Neural progenitor cell (in vitro differentiated cells): ENCODE measurements around the gene BIRC7.

ENCODE experiments used
- EZH2 ChIP-seq: fragments of 200-600 bp; sonication (generic); IDR thresholded peaks from 2 replicates; pipeline ENCODE4 v1.6.1; 2017; ENCODE audit warnings: antibody characterized with exemption, mild to moderate bottlenecking, moderate library complexity
- TF ChIP-seq, protein P1 (sequence below): fragments of 200-600 bp; sonication (generic); IDR thresholded peaks from 2 replicates; pipeline ENCODE4 v1.5.1; 2017; ENCODE audit warnings: antibody characterized with exemption, mild to moderate bottlenecking

DNA sequence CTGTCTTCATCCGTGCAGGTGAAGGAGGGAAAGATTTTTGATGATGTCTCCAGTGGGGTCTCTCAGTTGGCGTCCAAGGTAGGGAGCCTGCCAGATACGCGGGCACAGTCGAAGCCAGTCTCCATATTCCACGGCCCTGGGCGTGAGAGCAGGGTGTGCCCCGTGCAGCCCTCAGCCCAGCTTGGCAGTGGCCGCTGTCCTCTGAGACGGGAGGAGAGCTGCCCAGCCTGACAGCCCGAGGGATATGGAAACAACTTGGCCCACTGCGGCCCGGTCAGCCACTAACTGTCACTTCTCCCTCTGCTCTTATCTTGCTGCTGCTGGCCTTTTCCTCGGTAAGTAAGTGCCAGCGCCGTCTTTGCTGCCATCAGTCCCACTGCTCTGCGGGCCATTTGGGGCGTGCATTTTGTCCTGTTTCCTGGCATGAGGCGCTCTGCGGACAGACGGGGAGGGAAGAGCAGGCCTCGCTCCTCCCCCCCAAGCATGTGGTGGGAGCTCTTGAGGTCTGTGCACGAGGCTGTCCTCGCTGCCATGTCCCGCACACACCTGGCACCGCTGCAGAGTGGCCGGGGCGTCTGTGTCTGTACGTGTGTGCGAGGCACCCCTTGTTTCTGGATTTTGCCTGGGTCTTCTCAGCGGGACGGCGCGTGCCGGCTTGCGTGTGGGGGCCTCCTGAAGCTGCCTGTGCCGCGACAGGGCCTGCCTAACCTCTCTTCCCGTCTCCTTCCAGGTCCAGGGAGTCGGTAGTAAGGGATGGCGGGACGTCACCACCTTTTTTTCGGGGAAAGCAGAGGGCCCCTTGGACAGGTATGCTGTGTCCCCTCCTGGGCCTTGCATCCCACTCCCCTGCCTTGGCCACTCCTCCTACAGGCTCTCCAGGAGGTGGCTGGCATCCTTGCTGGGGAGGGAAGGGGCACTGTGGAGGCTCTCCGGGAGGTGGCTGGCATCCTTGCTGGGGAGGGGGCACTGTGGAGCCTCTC lies 50.2 kb downstream of the BIRC7 start:
- TF ChIP-seq, protein P1, sequence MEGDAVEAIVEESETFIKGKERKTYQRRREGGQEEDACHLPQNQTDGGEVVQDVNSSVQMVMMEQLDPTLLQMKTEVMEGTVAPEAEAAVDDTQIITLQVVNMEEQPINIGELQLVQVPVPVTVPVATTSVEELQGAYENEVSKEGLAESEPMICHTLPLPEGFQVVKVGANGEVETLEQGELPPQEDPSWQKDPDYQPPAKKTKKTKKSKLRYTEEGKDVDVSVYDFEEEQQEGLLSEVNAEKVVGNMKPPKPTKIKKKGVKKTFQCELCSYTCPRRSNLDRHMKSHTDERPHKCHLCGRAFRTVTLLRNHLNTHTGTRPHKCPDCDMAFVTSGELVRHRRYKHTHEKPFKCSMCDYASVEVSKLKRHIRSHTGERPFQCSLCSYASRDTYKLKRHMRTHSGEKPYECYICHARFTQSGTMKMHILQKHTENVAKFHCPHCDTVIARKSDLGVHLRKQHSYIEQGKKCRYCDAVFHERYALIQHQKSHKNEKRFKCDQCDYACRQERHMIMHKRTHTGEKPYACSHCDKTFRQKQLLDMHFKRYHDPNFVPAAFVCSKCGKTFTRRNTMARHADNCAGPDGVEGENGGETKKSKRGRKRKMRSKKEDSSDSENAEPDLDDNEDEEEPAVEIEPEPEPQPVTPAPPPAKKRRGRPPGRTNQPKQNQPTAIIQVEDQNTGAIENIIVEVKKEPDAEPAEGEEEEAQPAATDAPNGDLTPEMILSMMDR: no peak
- TF ChIP-seq EZH2: no peak
